ENCODE results near the gene SLC26A11. TPM values are rescaled to one million over a fixed set of nuclear protein-coding genes. Genes with fewer than 3 reads are reported as not detected.

Gene SLC26A11
- total RNA-seq, 2 experiments from 2014 or later: 1.6 to 1.7 TPM

DNA sequence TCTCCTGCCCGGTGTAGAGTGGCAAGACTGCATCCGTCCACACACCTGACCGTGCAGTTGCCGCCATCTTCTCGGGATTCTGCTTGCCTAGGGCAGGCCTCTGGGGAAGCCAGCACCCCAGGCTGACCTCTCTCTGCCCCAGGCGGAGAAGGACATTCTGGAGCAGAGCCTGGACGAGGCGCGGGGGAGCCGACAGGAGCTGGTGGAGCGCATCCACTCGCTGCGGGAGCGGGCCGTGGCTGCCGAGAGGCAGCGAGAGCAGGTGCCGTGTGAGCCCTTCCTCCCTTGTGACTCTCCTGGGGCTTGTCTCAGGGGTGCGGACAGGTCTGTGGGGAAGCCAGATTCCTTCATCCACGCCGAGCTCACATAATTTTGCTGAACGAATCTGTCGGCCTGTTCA is 30.6 kb upstream of the SLC26A11 start:
- H3K27me3 Mint-ChIP-seq: peaks cover 6% of the 10 kb centered on the region
- intact Hi-C loops (cut with micrococcal nuclease): no loop called here
- H3K4me3 Mint-ChIP-seq: no peak overlapping the region
- no peak for DNase-seq
- no peaks in the 10 kb centered on the region for H3K9me3 Mint-ChIP-seq
- H3K4me1 Mint-ChIP-seq (ENCODE audit: low read depth): no peaks in the 10 kb centered on the region
- no peak for ATAC-seq
- ChIA-PET POLR2A (interaction anchor here (0.7 to 0.8 kb wide), 2 partner anchors 50 to 215 kb away, joined by 3 read pairs; no protein-coding TSS in a partner anchor), CTCF (no interaction called here)
- H3K36me3 Mint-ChIP-seq (ENCODE audit: low read depth): no peaks in the 10 kb centered on the region
- H3K27ac Mint-ChIP-seq: no peak overlapping the region
- TF ChIP-seq, protein P1, sequence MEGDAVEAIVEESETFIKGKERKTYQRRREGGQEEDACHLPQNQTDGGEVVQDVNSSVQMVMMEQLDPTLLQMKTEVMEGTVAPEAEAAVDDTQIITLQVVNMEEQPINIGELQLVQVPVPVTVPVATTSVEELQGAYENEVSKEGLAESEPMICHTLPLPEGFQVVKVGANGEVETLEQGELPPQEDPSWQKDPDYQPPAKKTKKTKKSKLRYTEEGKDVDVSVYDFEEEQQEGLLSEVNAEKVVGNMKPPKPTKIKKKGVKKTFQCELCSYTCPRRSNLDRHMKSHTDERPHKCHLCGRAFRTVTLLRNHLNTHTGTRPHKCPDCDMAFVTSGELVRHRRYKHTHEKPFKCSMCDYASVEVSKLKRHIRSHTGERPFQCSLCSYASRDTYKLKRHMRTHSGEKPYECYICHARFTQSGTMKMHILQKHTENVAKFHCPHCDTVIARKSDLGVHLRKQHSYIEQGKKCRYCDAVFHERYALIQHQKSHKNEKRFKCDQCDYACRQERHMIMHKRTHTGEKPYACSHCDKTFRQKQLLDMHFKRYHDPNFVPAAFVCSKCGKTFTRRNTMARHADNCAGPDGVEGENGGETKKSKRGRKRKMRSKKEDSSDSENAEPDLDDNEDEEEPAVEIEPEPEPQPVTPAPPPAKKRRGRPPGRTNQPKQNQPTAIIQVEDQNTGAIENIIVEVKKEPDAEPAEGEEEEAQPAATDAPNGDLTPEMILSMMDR (IDR thresholded peaks at IDR 0.05): no peak

DNA sequence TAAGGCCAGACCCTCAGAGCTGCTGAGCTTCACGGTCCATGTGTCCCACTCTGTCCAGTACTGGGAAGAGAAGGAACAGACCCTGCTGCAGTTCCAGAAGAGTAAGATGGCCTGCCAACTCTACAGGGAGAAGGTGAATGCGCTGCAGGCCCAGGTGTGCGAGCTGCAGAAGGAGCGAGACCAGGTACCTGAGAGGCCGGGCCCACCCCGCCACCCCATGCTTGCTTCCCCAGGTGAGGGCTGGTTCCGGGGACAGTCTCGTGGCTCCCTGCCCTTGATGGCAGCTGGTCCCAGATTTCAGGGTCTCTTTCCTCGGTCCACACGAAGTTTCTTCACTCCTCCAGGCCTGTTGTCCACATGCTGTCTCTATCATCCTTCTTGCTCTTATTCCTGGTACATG is 29.5 kb upstream of the SLC26A11 start:
- H3K27me3 Mint-ChIP-seq: peaks cover 6% of the 10 kb centered on the region
- DNase-seq (no peak), ATAC-seq (no peak)
- TF ChIP-seq, protein P1 (IDR thresholded peaks at IDR 0.05): no peak
- no peaks in the 10 kb centered on the region for H3K36me3 Mint-ChIP-seq (ENCODE audit: low read depth)
- H3K9me3 Mint-ChIP-seq: no peaks in the 10 kb centered on the region
- H3K27ac Mint-ChIP-seq: no peak overlapping the region
- H3K4me1 Mint-ChIP-seq (ENCODE audit: low read depth): no peaks in the 10 kb centered on the region
- intact Hi-C loops (cut with micrococcal nuclease): no loop called here
- H3K4me3 Mint-ChIP-seq: no peak overlapping the region
- CTCF ChIA-PET: interaction anchor here (1.3 kb wide), 2 partner anchors 22 to 27 kb away, joined by 3 to 4 read pairs; no protein-coding TSS in a partner anchor
- POLR2A ChIA-PET: interaction anchor here (1.0 kb wide), 1 partner anchor 82 kb away, joined by 3 read pairs; no protein-coding TSS in a partner anchor

DNA sequence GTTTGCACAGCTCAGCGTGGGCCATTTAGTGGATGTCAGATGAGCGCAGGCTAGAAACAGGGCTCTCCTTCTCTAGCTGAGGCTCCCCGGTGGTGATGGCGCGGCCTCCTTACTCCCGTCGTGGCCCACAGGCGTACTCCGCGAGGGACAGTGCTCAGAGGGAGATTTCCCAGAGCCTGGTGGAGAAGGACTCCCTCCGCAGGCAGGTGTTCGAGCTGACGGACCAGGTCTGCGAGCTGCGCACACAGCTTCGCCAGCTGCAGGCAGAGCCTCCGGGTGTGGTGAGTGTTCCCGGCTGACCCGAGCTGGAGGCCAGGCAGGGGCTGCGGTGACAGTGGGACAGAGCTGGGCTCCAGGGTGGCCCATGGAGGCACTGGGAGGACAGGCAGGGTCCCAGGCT is 29.0 kb upstream of the SLC26A11 start:
- ATAC-seq (no peak), DNase-seq (no peak)
- Mint-ChIP-seq H3K4me1 (ENCODE audit: low read depth) (no peaks in the 10 kb centered on the region), H3K4me3 (no peak overlapping the region), H3K9me3 (no peaks in the 10 kb centered on the region), H3K27me3 (peaks cover 6% of the 10 kb centered on the region), H3K27ac (no peak overlapping the region), H3K36me3 (ENCODE audit: low read depth) (no peaks in the 10 kb centered on the region)
- intact Hi-C loops (cut with micrococcal nuclease): no loop called here
- TF ChIP-seq, protein P1 (IDR thresholded peaks at IDR 0.05): no peak
- CTCF ChIA-PET: interaction anchor here (1.3 kb wide), 2 partner anchors 21 to 26 kb away, joined by 3 to 4 read pairs; no protein-coding TSS in a partner anchor
- POLR2A ChIA-PET: interaction anchor here (1.0 kb wide), 1 partner anchor 81 kb away, joined by 3 read pairs; no protein-coding TSS in a partner anchor

DNA sequence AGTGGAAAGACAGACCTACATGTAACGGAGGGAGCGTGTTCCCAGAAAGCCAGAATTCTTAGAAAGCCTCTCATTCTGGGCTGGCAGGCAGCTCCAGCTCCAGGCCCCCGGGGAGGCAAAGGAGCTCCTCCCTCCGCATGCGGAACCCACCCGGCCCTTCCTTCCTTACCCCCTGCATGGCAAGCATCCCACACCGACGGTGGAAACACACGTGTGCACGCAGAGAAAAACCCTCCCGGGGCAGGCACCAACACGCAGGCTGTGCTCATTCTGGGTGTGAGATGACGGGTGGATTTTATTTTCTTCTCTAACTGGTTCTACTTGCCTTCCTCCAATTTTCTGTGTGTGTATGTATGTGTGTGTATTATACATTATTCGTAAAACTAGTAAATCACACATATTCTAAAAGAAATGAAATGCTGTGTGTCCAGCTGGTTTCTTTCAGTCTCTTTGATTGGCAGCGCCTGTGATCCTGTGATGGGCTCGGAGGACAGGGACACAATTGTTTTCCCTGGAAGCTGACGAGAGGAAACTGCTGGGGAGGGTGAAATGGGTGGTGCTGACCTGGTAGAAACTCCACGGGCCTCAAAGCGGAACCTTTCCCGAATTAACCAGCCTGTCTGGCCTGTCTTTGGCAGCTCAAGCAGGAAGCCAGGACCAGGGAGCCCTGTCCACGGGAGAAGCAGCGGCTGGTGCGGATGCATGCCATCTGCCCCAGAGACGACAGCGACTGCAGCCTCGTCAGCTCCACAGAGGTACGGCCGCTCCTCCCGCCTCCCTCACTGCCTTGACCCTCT is 28.2 kb upstream of the SLC26A11 start:
- Mint-ChIP-seq H3K36me3 (ENCODE audit: low read depth) (no peaks in the 10 kb centered on the region), H3K27me3 (peaks cover 6% of the 10 kb centered on the region), H3K9me3 (no peaks in the 10 kb centered on the region), H3K4me3 (no peak overlapping the region), H3K27ac (no peak overlapping the region), H3K4me1 (ENCODE audit: low read depth) (no peaks in the 10 kb centered on the region)
- TF ChIP-seq, protein P1 (IDR thresholded peaks at IDR 0.05): no peak
- intact Hi-C loops (cut with micrococcal nuclease): no loop called here
- DNase-seq (no peak), ATAC-seq (no peak)
- CTCF ChIA-PET: interaction anchor here (1.3 kb wide), 2 partner anchors 20 to 26 kb away, joined by 3 to 4 read pairs; no protein-coding TSS in a partner anchor
- POLR2A ChIA-PET: no interaction called here

DNA sequence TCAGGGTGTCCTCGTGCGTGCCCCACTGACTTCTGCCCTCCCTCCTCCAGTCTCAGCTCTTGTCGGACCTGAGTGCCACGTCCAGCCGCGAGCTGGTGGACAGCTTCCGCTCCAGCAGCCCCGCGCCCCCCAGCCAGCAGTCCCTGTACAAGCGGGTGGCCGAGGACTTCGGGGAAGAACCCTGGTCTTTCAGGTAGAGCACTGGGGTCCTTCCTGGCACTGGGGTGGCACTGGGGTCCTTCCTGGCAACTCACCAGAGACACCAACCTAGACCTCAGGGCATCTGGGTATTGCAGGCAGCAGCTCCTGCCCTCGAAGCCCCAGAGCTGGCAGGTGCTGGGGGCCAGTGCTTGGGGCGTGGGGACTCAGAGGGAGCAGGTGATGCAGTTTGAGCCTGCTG is 25.1 kb upstream of the SLC26A11 start:
- POLR2A ChIA-PET: interaction anchor here (0.6 to 1.1 kb wide), 3 partner anchors 48 to 75 kb away, joined by 3 to 8 read pairs (median 3); no protein-coding TSS in a partner anchor
- peaks cover 6% of the 10 kb centered on the region for H3K27me3 Mint-ChIP-seq

More for the DNA sequence above, 25.1 kb upstream of the SLC26A11 start:
- no peak overlapping the region for H3K27ac Mint-ChIP-seq
- H3K4me3 Mint-ChIP-seq: no peak overlapping the region
- CTCF ChIA-PET: interaction anchor here (0.8 to 2.5 kb wide), 23 partner anchors 9 to 170 kb away, joined by 3 to 28 read pairs (median 5); partner anchors contain the start of genes GAA, SGSH and SLC26A11
- no peaks in the 10 kb centered on the region for H3K9me3 Mint-ChIP-seq
- ATAC-seq (no peak), DNase-seq (no peak)
- intact Hi-C loops (cut with micrococcal nuclease): no loop called here
- TF ChIP-seq, protein P1 (IDR thresholded peaks at IDR 0.05): no peak
- H3K4me1 Mint-ChIP-seq (ENCODE audit: low read depth): no peaks in the 10 kb centered on the region
- no peaks in the 10 kb centered on the region for H3K36me3 Mint-ChIP-seq (ENCODE audit: low read depth)
